ENCODE data around the gene BCKDK.

DNA sequence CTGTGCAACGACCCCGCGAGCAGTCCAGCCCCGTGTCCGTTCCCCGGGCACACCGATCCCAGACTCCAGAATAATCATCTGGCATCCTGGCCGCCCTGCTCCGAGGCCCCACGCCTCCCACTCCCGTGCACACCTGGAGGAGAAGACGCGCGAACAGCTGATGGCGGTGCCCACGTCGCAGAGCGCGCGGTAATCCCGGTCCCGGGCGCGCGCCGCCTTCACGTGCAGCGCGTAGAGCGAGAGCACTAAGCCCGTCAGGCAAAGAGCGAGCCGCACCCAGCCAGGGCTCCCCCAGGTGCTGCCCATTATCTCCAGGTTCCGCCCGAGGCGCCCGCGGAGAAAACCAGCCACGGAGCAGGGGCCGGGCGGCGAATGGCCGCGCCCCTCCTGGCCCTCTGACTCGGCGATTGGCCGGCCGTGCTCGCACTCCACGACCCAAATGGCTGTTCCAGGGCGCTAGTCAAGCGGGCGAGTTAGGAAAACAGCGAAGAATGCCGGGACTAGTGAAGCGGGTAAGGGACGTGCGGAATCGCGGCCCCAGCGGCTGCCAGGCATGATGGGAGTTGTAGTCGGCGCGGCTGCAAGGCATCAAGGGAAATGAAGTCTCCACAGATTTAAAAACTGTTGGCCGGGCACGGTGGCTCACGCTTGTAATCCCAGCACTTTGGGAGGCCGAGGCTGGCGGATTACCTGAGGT is 13.6 kb upstream of the BCKDK start, which contains the start of gene VKORC1:
- TF ChIP-seq, protein P1, sequence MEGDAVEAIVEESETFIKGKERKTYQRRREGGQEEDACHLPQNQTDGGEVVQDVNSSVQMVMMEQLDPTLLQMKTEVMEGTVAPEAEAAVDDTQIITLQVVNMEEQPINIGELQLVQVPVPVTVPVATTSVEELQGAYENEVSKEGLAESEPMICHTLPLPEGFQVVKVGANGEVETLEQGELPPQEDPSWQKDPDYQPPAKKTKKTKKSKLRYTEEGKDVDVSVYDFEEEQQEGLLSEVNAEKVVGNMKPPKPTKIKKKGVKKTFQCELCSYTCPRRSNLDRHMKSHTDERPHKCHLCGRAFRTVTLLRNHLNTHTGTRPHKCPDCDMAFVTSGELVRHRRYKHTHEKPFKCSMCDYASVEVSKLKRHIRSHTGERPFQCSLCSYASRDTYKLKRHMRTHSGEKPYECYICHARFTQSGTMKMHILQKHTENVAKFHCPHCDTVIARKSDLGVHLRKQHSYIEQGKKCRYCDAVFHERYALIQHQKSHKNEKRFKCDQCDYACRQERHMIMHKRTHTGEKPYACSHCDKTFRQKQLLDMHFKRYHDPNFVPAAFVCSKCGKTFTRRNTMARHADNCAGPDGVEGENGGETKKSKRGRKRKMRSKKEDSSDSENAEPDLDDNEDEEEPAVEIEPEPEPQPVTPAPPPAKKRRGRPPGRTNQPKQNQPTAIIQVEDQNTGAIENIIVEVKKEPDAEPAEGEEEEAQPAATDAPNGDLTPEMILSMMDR (conservative IDR thresholded peaks at IDR 0.05; ENCODE audit: low read depth, low read length): no peak
- no peak for TF ChIP-seq EZH2 (IDR thresholded peaks at IDR 0.05; ENCODE audit: low read length, unreplicated experiment)
